H9 (cell line): ENCODE measurements around the gene DCTN3. TPM values are rescaled to one million over a fixed set of nuclear protein-coding genes. Genes with fewer than 3 reads are reported as not detected.

Experiments used
- DNase-seq: peaks from one replicate; pipeline ENCODE4 v3.0.0-alpha.2; 2017
- H2AFZ ChIP-seq: one replicate; pipeline ENCODE4 v1.6.1; 2013; ENCODE audit warnings: mild to moderate bottlenecking, low read length, control low read depth, moderate library complexity
- H2AK5ac ChIP-seq: 2 replicates; pipeline ENCODE4 v1.6.1; 2013; ENCODE audit warnings: low read length, control low read depth, mixed read lengths; ENCODE audit not compliant: insufficient read length
- H2BK120ac ChIP-seq: one replicate; pipeline ENCODE4 v1.6.1; 2013; ENCODE audit warnings: low read depth, mild to moderate bottlenecking, low read length, control low read depth, inconsistent platforms; ENCODE audit not compliant: poor library complexity, severe bottlenecking
- H2BK12ac ChIP-seq: 2 replicates; pipeline ENCODE4 v1.6.1; 2013; ENCODE audit warnings: low read length, control low read depth, mixed read lengths, low read depth; ENCODE audit not compliant: insufficient read length
- H2BK15ac ChIP-seq: 2 replicates; pipeline ENCODE4 v1.6.1; 2013; ENCODE audit warnings: low read depth, low read length, control low read depth
- H2BK20ac ChIP-seq: one replicate; pipeline ENCODE4 v1.6.1; 2013; ENCODE audit warnings: low read depth, mild to moderate bottlenecking, low read length, control low read depth, inconsistent platforms; ENCODE audit not compliant: poor library complexity, severe bottlenecking
- H2BK5ac ChIP-seq: 2 replicates; pipeline ENCODE4 v1.6.1; 2013; ENCODE audit warnings: low read length, control low read depth, mixed read lengths; ENCODE audit not compliant: insufficient read length
- H3K14ac ChIP-seq: 2 replicates; pipeline ENCODE4 v1.6.1; 2013; ENCODE audit warnings: low read length, control low read depth; ENCODE audit not compliant: insufficient read depth
- H3K18ac ChIP-seq: 2 replicates; pipeline ENCODE4 v1.6.1; 2013; ENCODE audit warnings: low read depth, mild to moderate bottlenecking, mixed read lengths, low read length, control low read depth; ENCODE audit not compliant: insufficient read length
- H3K23ac ChIP-seq: 2 replicates; pipeline ENCODE4 v1.6.1; 2013; ENCODE audit warnings: low read length, control low read depth, mixed read lengths, low read depth; ENCODE audit not compliant: insufficient read length
- H3K23me2 ChIP-seq: 2 replicates; pipeline ENCODE4 v1.6.1; 2013; ENCODE audit warnings: low read depth, mild to moderate bottlenecking, mixed read lengths, low read length, control low read depth; ENCODE audit not compliant: insufficient read length, poor library complexity, severe bottlenecking
- H3K27ac ChIP-seq: 2 replicates; pipeline ENCODE4 v1.5.1; 2013; ENCODE audit warnings: low read length, control low read depth, mixed read lengths, low read depth; ENCODE audit not compliant: insufficient read length
- H3K27me3 ChIP-seq: 2 replicates; pipeline ENCODE4 v1.6.1; 2013; ENCODE audit warnings: low read length, control low read depth, inconsistent platforms; ENCODE audit not compliant: insufficient read depth
- H3K4ac ChIP-seq: 2 replicates; pipeline ENCODE4 v1.6.1; 2013; ENCODE audit warnings: low read depth, mild to moderate bottlenecking, control low read depth, inconsistent platforms, low read length, moderate library complexity
- H3K4me1 ChIP-seq: 2 replicates; pipeline ENCODE4 v1.6.1; 2013; ENCODE audit warnings: low read length, control low read depth, inconsistent platforms; ENCODE audit not compliant: insufficient read depth
- H3K4me2 ChIP-seq: 2 replicates; pipeline ENCODE4 v1.6.1; 2013; ENCODE audit warnings: low read length, control low read depth, mixed read lengths; ENCODE audit not compliant: insufficient read length, insufficient read depth
- H3K56ac ChIP-seq: 2 replicates; pipeline ENCODE4 v1.6.1; 2013; ENCODE audit warnings: low read depth, mild to moderate bottlenecking, mixed read lengths, low read length, control low read depth; ENCODE audit not compliant: insufficient read length
- H3K79me1 ChIP-seq: 2 replicates; pipeline ENCODE4 v1.6.1; 2013; ENCODE audit warnings: low read depth, mild to moderate bottlenecking, moderate library complexity, low read length, control low read depth, inconsistent platforms; ENCODE audit not compliant: insufficient read depth, poor library complexity, severe bottlenecking
- H3K79me2 ChIP-seq: 2 replicates; pipeline ENCODE4 v1.6.1; 2013; ENCODE audit warnings: low read length, control low read depth, inconsistent platforms; ENCODE audit not compliant: insufficient read depth
- H3K9ac ChIP-seq: 2 replicates; pipeline ENCODE4 v1.6.1; 2013; ENCODE audit warnings: low read length, control low read depth, mixed read lengths; ENCODE audit not compliant: insufficient read length; ENCODE audit errors: extremely low read depth
- H3K9me3 ChIP-seq: one replicate; pipeline ENCODE4 v1.6.1; 2013; ENCODE audit warnings: low read depth, low read length, inconsistent platforms; ENCODE audit not compliant: control insufficient read depth
- H3T11ph ChIP-seq: one replicate; pipeline ENCODE4 v1.6.1; 2013; ENCODE audit warnings: mild to moderate bottlenecking, low read length, control low read depth, inconsistent platforms
- H4K20me1 ChIP-seq: one replicate; pipeline ENCODE4 v1.6.1; 2013; ENCODE audit not compliant: control insufficient read depth, insufficient read length, insufficient read depth
- H4K5ac ChIP-seq: 2 replicates; pipeline ENCODE4 v1.6.1; 2013; ENCODE audit warnings: low read depth, mild to moderate bottlenecking, mixed read lengths, low read length, control low read depth; ENCODE audit not compliant: insufficient read length
- H4K8ac ChIP-seq: replicated peaks from 2 replicates; pipeline ENCODE4 v1.6.1; 2013; ENCODE audit warnings: low read length, control low read depth, mixed read lengths, low read depth; ENCODE audit not compliant: insufficient read length
- H4K91ac ChIP-seq: 2 replicates; pipeline ENCODE4 v1.6.1; 2013; ENCODE audit warnings: low read depth, mild to moderate bottlenecking, moderate library complexity, mixed read lengths, low read length, control low read depth; ENCODE audit not compliant: insufficient read length
- H3K27ac Mint-ChIP-seq, 3 experiments: 2 replicates in 2 of 3; 3 replicates in 1 of 3; pipeline ENCODE4 v1.8.0; 2020 to 2021; ENCODE audit warnings: mixed read lengths in 3 of 3, mild to moderate bottlenecking in 1 of 3, moderate library complexity in 1 of 3
- H3K27me3 Mint-ChIP-seq: 2 replicates; pipeline ENCODE4 v1.8.0; 2021; ENCODE audit warnings: low read depth, mild to moderate bottlenecking, moderate library complexity, mixed read lengths
- H3K36me3 Mint-ChIP-seq, 3 experiments: 2 replicates in 2 of 3; 3 replicates in 1 of 3; pipeline ENCODE4 v1.8.0; 2020 to 2021; ENCODE audit warnings: low read depth in 3 of 3, mixed read lengths in 3 of 3; ENCODE audit not compliant: insufficient read depth in 1 of 3
- H3K4me1 Mint-ChIP-seq, 2 experiments: 2 replicates each; pipeline ENCODE4 v1.8.0; 2020; ENCODE audit warnings: mixed read lengths in 2 of 2
- H3K4me3 Mint-ChIP-seq, 2 experiments: 2 replicates in 1 of 2; 3 replicates in 1 of 2; pipeline ENCODE4 v1.8.0; 2020 to 2021; ENCODE audit warnings: mild to moderate bottlenecking in 2 of 2, mixed read lengths in 2 of 2, moderate library complexity in 1 of 2
- H3K9me3 Mint-ChIP-seq, 2 experiments: 2 replicates in 1 of 2; 3 replicates in 1 of 2; pipeline ENCODE4 v1.8.0; 2020; ENCODE audit warnings: mild to moderate bottlenecking in 2 of 2, mixed read lengths in 2 of 2, moderate library complexity in 1 of 2
- CTCF ChIP-seq: fragments of 200-600 bp; sonication (generic); conservative IDR thresholded peaks from 3 replicates; pipeline ENCODE4 v1.8.0; 2021; ENCODE audit warnings: antibody characterized with exemption, mild to moderate bottlenecking
- whole genome bisulfite sequencing: extraction: QIAGEN DNeasy Blood & Tissue Kit; methylation state at CpG from one replicate; pipeline ENCODE4 v1.1.7; 2013; ENCODE audit warnings: missing lambda C conversion rate, low lambda C conversion rate, mixed read lengths; ENCODE audit not compliant: insufficient read length; ENCODE audit errors: extremely low coverage; 5-methylcytosine and 5-hydroxymethylcytosine counted together
- total RNA-seq: library from RNA; stranded (reverse); gene quantifications from 2 replicates; pipeline ENCODE4 v1.2.1, GENCODE V29; 2021

Gene DCTN3
- total RNA-seq, 1 experiment from 2014 or later, result 40.0 TPM

- peaks cover 49% of the 10 kb centered on the region for H3K27me3 ChIP-seq
- peaks cover 23 to 36% of the 10 kb centered on the region in 2 experiments for H3K4me1 Mint-ChIP-seq
- no CpG with 5 or more reads among the region's 26 CpGs for WGBS
Observed at GRCh38 chr9:34592895-34593601, 27.2 kb downstream of the DCTN3 start.

More at GRCh38 chr9:34592895-34593601, 27.2 kb downstream of the DCTN3 start:
- no peak overlapping the region for H3K9ac ChIP-seq
- H2BK120ac ChIP-seq, result no peak overlapping the region
- Mint-ChIP-seq H3K4me3 (peak overlapping the region in 1 of 2 experiments; percentile 69; a peak in 3 of 5 replicates), H3K9me3 (no peaks in the 10 kb centered on the region; a peak in 1 of 5 replicates), H3K27me3 (peaks cover 86% of the 10 kb centered on the region), H3K27ac (no peak overlapping the region; a peak in 1 of 7 replicates), H3K36me3 (peaks cover 0 to 2% (median 0%) of the 10 kb centered on the region in 3 experiments; a peak in 1 of 7 replicates)
- no peak overlapping the region for H3K14ac ChIP-seq
- no peak overlapping the region for H3K27ac ChIP-seq
- no peak overlapping the region for H2BK5ac ChIP-seq
- no peaks in the 10 kb centered on the region for H3K9me3 ChIP-seq
- no peak overlapping the region for H2BK20ac ChIP-seq
- no peak overlapping the region for H4K5ac ChIP-seq
- H4K8ac ChIP-seq, result no peak overlapping the region
- TF ChIP-seq CTCF, result no peak
- no peak overlapping the region for H2BK12ac ChIP-seq
- H3K4me2 ChIP-seq, result peak overlapping the region; percentile 28
- H2AK5ac ChIP-seq, result no peak overlapping the region
- H3K23me2 ChIP-seq, result peaks cover 21% of the 10 kb centered on the region
- H3K23ac ChIP-seq, result no peak overlapping the region
- H3K4ac ChIP-seq, result no peak overlapping the region
- H2BK15ac ChIP-seq, result no peak overlapping the region
- H3K79me2 ChIP-seq, result no peaks in the 10 kb centered on the region
- no peaks in the 10 kb centered on the region for H3K79me1 ChIP-seq
- H3T11ph ChIP-seq, result no peak overlapping the region
- DNase-seq, result peak; percentile 64
- H3K56ac ChIP-seq, result no peak overlapping the region
- peaks cover 5% of the 10 kb centered on the region; the same call in 1 of the 2 replicates for H3K4me1 ChIP-seq
- H4K20me1 ChIP-seq, result peaks cover 4% of the 10 kb centered on the region
- H2AFZ ChIP-seq, result no peak overlapping the region
- no peak overlapping the region for H3K18ac ChIP-seq
- no peak overlapping the region for H4K91ac ChIP-seq
